Activated T-helper 2 cell treated with anti-CD3 and anti-CD28 coated beads, Interferon-gamma antibody, Interleukin-2, Interleukin-4, amounts not matched to agents 10 μg/mL and 5 μg/mL and 100 μg/mL, durations not matched to agents 14 hours and 24 hours and 36 hours (primary cell): ENCODE results near the gene CNIH1. TPM values are rescaled to one million over a fixed set of nuclear protein-coding genes. Genes with fewer than 3 reads are reported as not detected.
"Not testable (repeated sequence)": the region's sequence is repeated elsewhere in the genome, so short reads cannot be mapped to it uniquely, and the experiment has no call there.

Source experiments
- DNase-seq: peaks from one replicate; pipeline ENCODE4 v3.0.0; 2021; ENCODE audit warnings: low spot score
- H3K27ac Mint-ChIP-seq: one replicate; pipeline ENCODE4 v1.8.0; 2021; ENCODE audit warnings: mixed read lengths
- H3K27me3 Mint-ChIP-seq: one replicate; pipeline ENCODE4 v1.8.0; 2021; ENCODE audit warnings: low read depth, mixed read lengths
- H3K36me3 Mint-ChIP-seq: one replicate; pipeline ENCODE4 v1.8.0; 2021; ENCODE audit warnings: low read depth, mixed read lengths
- H3K4me1 Mint-ChIP-seq: one replicate; pipeline ENCODE4 v1.8.0; 2021; ENCODE audit warnings: low read depth, mixed read lengths
- H3K4me3 Mint-ChIP-seq: one replicate; pipeline ENCODE4 v1.8.0; 2021; ENCODE audit warnings: low read depth, mild to moderate bottlenecking, moderate library complexity, mixed read lengths
- H3K9me3 Mint-ChIP-seq: one replicate; pipeline ENCODE4 v1.8.0; 2021; ENCODE audit warnings: mixed read lengths
- intact Hi-C: fragments of 100-400 bp; cut with micrococcal nuclease; formaldehyde crosslinking; loops from one replicate; pipeline ENCODE4 v1.15.1; 2023
- total RNA-seq: library from RNA; stranded (reverse); gene quantifications from 2 replicates; pipeline ENCODE4 v1.2.3, GENCODE V29; 2022

Gene CNIH1
- total RNA-seq, 1 donor from 2014 or later, result 113 TPM

- peaks cover 4% of the 10 kb centered on the region for H3K4me1 Mint-ChIP-seq
These were observed 31.0 kb downstream of the CNIH1 start for GRCh38 chr14:54410215-54410614.

GRCh38 chr14:54403401-54404005 lies 37.7 kb downstream of the CNIH1 start:
- Mint-ChIP-seq H3K36me3 (peaks cover 75% of the 10 kb centered on the region), H3K9me3 (peaks cover 13% of the 10 kb centered on the region), H3K4me1 (peaks cover 43% of the 10 kb centered on the region)
- H3K27ac Mint-ChIP-seq, intact Hi-C loops, DNase-seq, H3K4me3 Mint-ChIP-seq, H3K27me3 Mint-ChIP-seq: not testable (repeated sequence)

More at GRCh38 chr14:54410215-54410614, 31.0 kb downstream of the CNIH1 start:
- no peak overlapping the region for H3K4me3 Mint-ChIP-seq
- no peak overlapping the region for H3K27ac Mint-ChIP-seq
- H3K27me3 Mint-ChIP-seq, result no peaks in the 10 kb centered on the region
- H3K36me3 Mint-ChIP-seq, result peaks cover 73% of the 10 kb centered on the region
- DNase-seq, result no peak
- intact Hi-C loops, result no loop called here
- H3K9me3 Mint-ChIP-seq, result no peaks in the 10 kb centered on the region

GRCh38 chr14:54399560-54399959 lies 41.6 kb downstream of the CNIH1 start:
- intact Hi-C loops, result no loop called here
- Mint-ChIP-seq H3K27ac (no peak overlapping the region), H3K4me1 (peaks cover 45% of the 10 kb centered on the region), H3K9me3 (peaks cover 13% of the 10 kb centered on the region), H3K36me3 (peaks cover 39% of the 10 kb centered on the region), H3K27me3 (no peaks in the 10 kb centered on the region), H3K4me3 (peak overlapping the region; percentile 87)
- DNase-seq, result no peak

GRCh38 chr14:54396493-54397335 lies 44.5 kb downstream of the CNIH1 start, which contains the start of gene CDKN3:
CDKN3 (plus strand) TSS chr14:54397007; CDS start chr14:54397069, 62 bp downstream.
- peaks cover 10% of the 10 kb centered on the region for H3K36me3 Mint-ChIP-seq
- peak within 1 kb of the TSS; percentile 87 for H3K4me3 Mint-ChIP-seq
- H3K9me3 Mint-ChIP-seq, result no peaks in the 10 kb centered on the region
- DNase-seq, result peak; percentile 98
- H3K27me3 Mint-ChIP-seq, result no peaks in the 10 kb centered on the region
- H3K27ac Mint-ChIP-seq, result peak within 1 kb of the TSS; percentile 81
- intact Hi-C loops, result loop anchor here (1.0 to 2.0 kb wide), 4 partner anchors 39 to 171 kb away; partner anchors contain the start of genes CGRRF1, GMFB and SAMD4A
- H3K4me1 Mint-ChIP-seq, result peaks cover 26% of the 10 kb centered on the region

- H3K9me3 Mint-ChIP-seq, result no peaks in the 10 kb centered on the region
- H3K4me3 Mint-ChIP-seq, result peak overlapping the region; percentile 87
- H3K4me1 Mint-ChIP-seq, result peaks cover 26% of the 10 kb centered on the region
- no peak for DNase-seq
- H3K27ac Mint-ChIP-seq, result peak overlapping the region; percentile 81
- intact Hi-C loops, result loop anchor here (1.0 to 2.0 kb wide), 4 partner anchors 39 to 171 kb away; partner anchors contain the start of genes CGRRF1, GMFB and SAMD4A
- peaks cover 2% of the 10 kb centered on the region for H3K27me3 Mint-ChIP-seq
- H3K36me3 Mint-ChIP-seq, result peaks cover 8% of the 10 kb centered on the region
These were observed 45.0 kb downstream of the CNIH1 start for GRCh38 chr14:54396183-54396492.

- H3K27me3 Mint-ChIP-seq, result peaks cover 4% of the 10 kb centered on the region
- DNase-seq, result no peak
- peak overlapping the region; percentile 37 for H3K4me3 Mint-ChIP-seq
- peaks cover 25% of the 10 kb centered on the region for H3K4me1 Mint-ChIP-seq
- intact Hi-C loops, result loop anchor here (1.0 to 2.0 kb wide), 4 partner anchors 40 to 172 kb away; partner anchors contain the start of genes CGRRF1, GMFB and SAMD4A
- H3K9me3 Mint-ChIP-seq, result no peaks in the 10 kb centered on the region
- peaks cover 7% of the 10 kb centered on the region for H3K36me3 Mint-ChIP-seq
- H3K27ac Mint-ChIP-seq, result no peak overlapping the region
These were observed 45.5 kb downstream of the CNIH1 start for GRCh38 chr14:54395716-54396115.

GRCh38 chr14:54395284-54395683 lies 45.9 kb downstream of the CNIH1 start:
- H3K4me1 Mint-ChIP-seq, result peaks cover 21% of the 10 kb centered on the region
- intact Hi-C loops, result no loop called here
- H3K4me3 Mint-ChIP-seq, result no peak overlapping the region
- peaks cover 7% of the 10 kb centered on the region for H3K27me3 Mint-ChIP-seq
- no peak for DNase-seq
- H3K36me3 Mint-ChIP-seq, result peaks cover 4% of the 10 kb centered on the region
- H3K9me3 Mint-ChIP-seq, result no peaks in the 10 kb centered on the region
- no peak overlapping the region for H3K27ac Mint-ChIP-seq

GRCh38 chr14:54394596-54394995 lies 46.6 kb downstream of the CNIH1 start:
- DNase-seq, result no peak
- H3K4me1 Mint-ChIP-seq, result peaks cover 20% of the 10 kb centered on the region
- peaks cover 7% of the 10 kb centered on the region for H3K27me3 Mint-ChIP-seq
- H3K27ac Mint-ChIP-seq, result no peak overlapping the region
- intact Hi-C loops, result no loop called here
- H3K36me3 Mint-ChIP-seq, result peaks cover 4% of the 10 kb centered on the region
- H3K9me3 Mint-ChIP-seq, result no peaks in the 10 kb centered on the region
- H3K4me3 Mint-ChIP-seq, result no peak overlapping the region

- intact Hi-C loops, DNase-seq, H3K4me1 Mint-ChIP-seq, H3K36me3 Mint-ChIP-seq, H3K4me3 Mint-ChIP-seq, H3K27ac Mint-ChIP-seq, H3K9me3 Mint-ChIP-seq: not testable (repeated sequence)
- peaks cover 15% of the 10 kb centered on the region for H3K27me3 Mint-ChIP-seq
These were observed 47.9 kb downstream of the CNIH1 start for GRCh38 chr14:54392986-54393884.

- no peak overlapping the region for H3K27ac Mint-ChIP-seq
- no peaks in the 10 kb centered on the region for H3K4me1 Mint-ChIP-seq
- no peaks in the 10 kb centered on the region for H3K9me3 Mint-ChIP-seq
- intact Hi-C loops, result no loop called here
- no peak overlapping the region for H3K4me3 Mint-ChIP-seq
- H3K36me3 Mint-ChIP-seq, result no peaks in the 10 kb centered on the region
- H3K27me3 Mint-ChIP-seq, result peaks cover 20% of the 10 kb centered on the region
- DNase-seq, result no peak
These were observed 48.9 kb downstream of the CNIH1 start for GRCh38 chr14:54392131-54392859.

GRCh38 chr14:54387328-54387727 lies 53.8 kb downstream of the CNIH1 start:
- H3K36me3 Mint-ChIP-seq, result no peaks in the 10 kb centered on the region
- H3K4me1 Mint-ChIP-seq, result no peaks in the 10 kb centered on the region
- H3K4me3 Mint-ChIP-seq, result no peak overlapping the region
- H3K9me3 Mint-ChIP-seq, result no peaks in the 10 kb centered on the region
- peaks cover 42% of the 10 kb centered on the region for H3K27me3 Mint-ChIP-seq
- no peak overlapping the region for H3K27ac Mint-ChIP-seq
- intact Hi-C loops, result no loop called here
- DNase-seq, result no peak

GRCh38 chr14:54385556-54385955 lies 55.6 kb downstream of the CNIH1 start:
- Mint-ChIP-seq H3K4me1 (no peaks in the 10 kb centered on the region), H3K4me3 (no peak overlapping the region), H3K9me3 (no peaks in the 10 kb centered on the region), H3K36me3 (no peaks in the 10 kb centered on the region), H3K27ac (no peak overlapping the region), H3K27me3 (peaks cover 40% of the 10 kb centered on the region)
- intact Hi-C loops, result no loop called here
- DNase-seq, result no peak
